Measurements from ENCODE around the gene RAD51B.
"Not testable (repeated sequence)": the region's sequence is repeated elsewhere in the genome, so short reads cannot be mapped to it uniquely, and the experiment has no call there.

The RAD51B gene

GRCh38 chr14:68661226-68662225 lies 841.9 kb downstream of the RAD51B start (continued):
- no peak for TF ChIP-seq ZNF155 (tag by site-specific recombination; IDR thresholded peaks at IDR 0.05)

- CTCF ChIA-PET, result no interaction called here
- Histone ChIP-seq H3K9me3 (ENCODE audit: control insufficient read depth, insufficient read depth, low read depth, low read length) (no peaks in the 10 kb centered on the region), H3K36me3 (ENCODE audit: control insufficient read depth in 2 of 2, insufficient read depth in 1 of 2, low read length in 2 of 2) (no peaks in the 10 kb centered on the region), H3K27ac (ENCODE audit: extremely low read depth, low read depth, low read length) (no peak overlapping the region), H3K4me3 (ENCODE audit: low read depth, low read length) (no peak overlapping the region), H3K4me1 (ENCODE audit: control insufficient read depth, insufficient read depth, low read length) (no peaks in the 10 kb centered on the region)
- POLR2A ChIA-PET, result no interaction called here
- TF ChIP-seq TRIM28 (IDR thresholded peaks at IDR 0.05; ENCODE audit: borderline replicate concordance, low read length) (no peak), ZNF354C (tag by site-specific recombination; IDR thresholded peaks at IDR 0.05; ENCODE audit: borderline replicate concordance, low read depth) (no peak), ZNF501 (tag by site-specific recombination; IDR thresholded peaks at IDR 0.05) (no peak), ZNF324 (tag by site-specific recombination; IDR thresholded peaks at IDR 0.05) (no peak), ZFHX2 (tag by site-specific recombination; conservative IDR thresholded peaks at IDR 0.05) (no peak), ZNF596 (tag by site-specific recombination; IDR thresholded peaks at IDR 0.05) (no peak), ZNF664 (tag by site-specific recombination; IDR thresholded peaks at IDR 0.05) (no peak), ZNF777 (tag by site-specific recombination; IDR thresholded peaks at IDR 0.05; ENCODE audit: borderline replicate concordance) (no peak), PRDM1 (tag by site-specific recombination; IDR thresholded peaks at IDR 0.05) (no peak), PRDM6 (tag by site-specific recombination; IDR thresholded peaks at IDR 0.05) (no peak)
Measured at GRCh38 chr14:68662392-68662791, 842.8 kb downstream of the RAD51B start.

- POLR2A ChIA-PET, CTCF ChIA-PET: not testable (repeated sequence)
Measured at GRCh38 chr14:68662826-68663225, 843.2 kb downstream of the RAD51B start.

GRCh38 chr14:68663385-68664076 lies 844.0 kb downstream of the RAD51B start:
- Histone ChIP-seq H3K27ac (ENCODE audit: extremely low read depth, low read depth, low read length) (no peak overlapping the region), H3K4me1 (ENCODE audit: control insufficient read depth, insufficient read depth, low read length) (no peaks in the 10 kb centered on the region), H3K4me3 (ENCODE audit: low read depth, low read length) (no peak overlapping the region), H3K9me3 (ENCODE audit: control insufficient read depth, insufficient read depth, low read depth, low read length) (no peaks in the 10 kb centered on the region), H3K36me3 (ENCODE audit: control insufficient read depth in 2 of 2, insufficient read depth in 1 of 2, low read length in 2 of 2) (no peaks in the 10 kb centered on the region)
- no peak for TF ChIP-seq GLI2 (tag by site-specific recombination; IDR thresholded peaks at IDR 0.05; ENCODE audit: borderline replicate concordance, low read depth)
- TF ChIP-seq ZFHX2 (tag by site-specific recombination; conservative IDR thresholded peaks at IDR 0.05), result peak; percentile 60
- TF ChIP-seq EGR2 (tag by site-specific recombination; IDR thresholded peaks at IDR 0.05; ENCODE audit: low read depth), result peak; percentile 35; the same call in 1 of the 2 replicates
- CTCF ChIA-PET, result no interaction called here
- POLR2A ChIA-PET, result no interaction called here

More at GRCh38 chr14:68662826-68663225, 843.2 kb downstream of the RAD51B start:
- not testable (repeated sequence) for H3K27ac ChIP-seq (ENCODE audit: extremely low read depth, low read depth, low read length); H3K9me3 ChIP-seq (ENCODE audit: control insufficient read depth, insufficient read depth, low read depth, low read length); H3K4me1 ChIP-seq (ENCODE audit: control insufficient read depth, insufficient read depth, low read length); H3K36me3 ChIP-seq (ENCODE audit: control insufficient read depth in 2 of 2, insufficient read depth in 1 of 2, low read length in 2 of 2); H3K4me3 ChIP-seq (ENCODE audit: low read depth, low read length)

- H3K4me3 ChIP-seq (ENCODE audit: low read depth, low read length), result no peak overlapping the region
- POLR2A ChIA-PET, result no interaction called here
- no peaks in the 10 kb centered on the region for H3K4me1 ChIP-seq (ENCODE audit: control insufficient read depth, insufficient read depth, low read length)
- CTCF ChIA-PET, result no interaction called here
- no peaks in the 10 kb centered on the region for H3K9me3 ChIP-seq (ENCODE audit: control insufficient read depth, insufficient read depth, low read depth, low read length)
- H3K27ac ChIP-seq (ENCODE audit: extremely low read depth, low read depth, low read length), result no peak overlapping the region
- no peaks in the 10 kb centered on the region for H3K36me3 ChIP-seq (ENCODE audit: control insufficient read depth in 2 of 2, insufficient read depth in 1 of 2, low read length in 2 of 2)
- TF ChIP-seq ZNF830 (tag by site-specific recombination; IDR thresholded peaks at IDR 0.05; ENCODE audit: low read depth) (no peak), ZNF155 (tag by site-specific recombination; IDR thresholded peaks at IDR 0.05) (no peak), ZNF544 (tag by site-specific recombination; IDR thresholded peaks at IDR 0.05) (no peak), SP2 (tag by site-specific recombination; IDR thresholded peaks at IDR 0.05) (no peak), ZBTB17 (tag by site-specific recombination; IDR thresholded peaks at IDR 0.05) (no peak), ZNF585B (tag by site-specific recombination; IDR thresholded peaks at IDR 0.05) (no peak), GLI2 (tag by site-specific recombination; IDR thresholded peaks at IDR 0.05; ENCODE audit: borderline replicate concordance, low read depth) (no peak), ZNF341 (tag by site-specific recombination; IDR thresholded peaks at IDR 0.05; ENCODE audit: low read depth) (no peak), SETDB1 (IDR thresholded peaks at IDR 0.05; ENCODE audit: insufficient read length, low read length) (no peak), GLI4 (tag by site-specific recombination; IDR thresholded peaks at IDR 0.05) (no peak), ZSCAN4 (tag by site-specific recombination; IDR thresholded peaks at IDR 0.05) (no peak), ZNF473 (tag by site-specific recombination; IDR thresholded peaks at IDR 0.05) (no peak)
Measured at GRCh38 chr14:68664225-68664681, 844.7 kb downstream of the RAD51B start.

Data from HEK293 (cell line).